Middle frontal gyrus (tissue), 1 donor: ENCODE measurements around the gene ARMH4.

Source experiments
- DNase-seq: peaks from one replicate; pipeline ENCODE4 v3.0.0-alpha.2; 2015; ENCODE audit warnings: low spot score; ENCODE audit errors: extremely low spot score

ARMH4 gene

GRCh38 chr14:58100735-58101368, 51.2 kb downstream of the ARMH4 start:
- no peak for DNase-seq

GRCh38 chr14:58099682-58100081, 52.3 kb downstream of the ARMH4 start:
- no peak for DNase-seq

- DNase-seq = no peak
Observed at GRCh38 chr14:58098507-58098906, 53.5 kb downstream of the ARMH4 start.

- no peak for DNase-seq
Observed at GRCh38 chr14:58096731-58097130, 55.3 kb downstream of the ARMH4 start.

GRCh38 chr14:58091883-58092630, 60.0 kb downstream of the ARMH4 start:
- peak; percentile 20 for DNase-seq

- DNase-seq = no peak
Observed at GRCh38 chr14:58089612-58090011, 62.4 kb downstream of the ARMH4 start.

DNA sequence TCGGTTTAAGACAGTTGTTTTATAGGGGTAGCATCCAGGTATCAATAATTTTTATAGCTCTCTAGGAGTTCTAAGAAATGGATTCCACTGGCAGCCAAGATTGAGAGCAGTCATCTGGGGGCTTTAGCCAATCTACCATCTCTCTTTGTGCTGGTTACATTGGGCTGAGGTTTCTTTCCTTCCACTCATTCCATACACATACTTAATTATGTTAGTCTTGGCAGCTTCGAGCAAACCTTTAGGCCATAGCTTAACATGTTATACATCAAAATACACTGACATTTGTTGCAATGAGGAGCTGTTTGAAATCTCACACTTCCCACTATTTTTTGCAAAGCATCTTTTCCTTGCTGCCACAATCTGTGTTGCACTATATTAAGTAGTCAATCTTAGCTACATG, 63.1 kb downstream of the ARMH4 start:
- peak; percentile 17 for DNase-seq

DNA sequence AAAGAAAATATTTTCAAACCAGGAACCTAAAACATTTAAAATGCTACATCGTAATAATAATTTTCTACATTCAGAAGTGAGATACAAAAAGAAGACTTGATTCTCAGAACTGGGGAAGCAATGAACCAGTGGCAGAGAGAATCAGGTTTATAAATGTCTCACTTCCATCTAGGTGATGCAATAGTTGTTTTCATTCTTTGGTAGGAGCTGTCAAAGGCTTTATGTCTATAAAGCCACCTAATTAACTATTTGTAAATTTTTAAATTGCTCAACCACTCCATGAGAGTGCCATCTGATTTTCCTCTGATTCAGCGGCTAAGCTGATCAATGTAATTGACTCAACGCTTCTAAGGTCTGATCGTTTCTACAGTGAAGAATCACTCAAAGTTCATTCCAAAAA, 66.1 kb downstream of the ARMH4 start:
- DNase-seq = no peak

- DNase-seq = no peak
Observed at GRCh38 chr14:58082491-58083098, 69.4 kb downstream of the ARMH4 start.

GRCh38 chr14:58082011-58082410, 70.0 kb downstream of the ARMH4 start:
- DNase-seq = no peak

DNA sequence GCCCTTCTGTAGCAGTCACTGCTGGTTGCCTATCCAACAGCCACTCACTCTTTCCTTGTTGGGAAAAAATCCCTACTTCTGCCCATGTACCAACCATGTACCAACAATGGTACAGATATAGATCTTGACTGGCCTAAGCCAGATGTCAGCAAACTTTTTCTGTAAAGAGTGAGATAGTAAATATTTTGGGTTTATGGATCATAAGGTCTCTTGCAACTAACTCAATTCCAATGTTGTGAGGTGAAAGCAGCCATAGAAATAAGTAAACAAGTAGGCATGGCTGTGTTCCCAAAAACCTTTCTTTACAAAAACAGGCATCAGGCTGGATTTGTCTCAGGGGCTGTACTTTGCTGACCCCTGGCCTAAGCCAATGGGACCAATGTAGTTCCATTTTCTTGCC, 73.5 kb downstream of the ARMH4 start:
- DNase-seq = no peak

GRCh38 chr14:58078068-58078467, 73.9 kb downstream of the ARMH4 start:
- DNase-seq = no peak

DNA sequence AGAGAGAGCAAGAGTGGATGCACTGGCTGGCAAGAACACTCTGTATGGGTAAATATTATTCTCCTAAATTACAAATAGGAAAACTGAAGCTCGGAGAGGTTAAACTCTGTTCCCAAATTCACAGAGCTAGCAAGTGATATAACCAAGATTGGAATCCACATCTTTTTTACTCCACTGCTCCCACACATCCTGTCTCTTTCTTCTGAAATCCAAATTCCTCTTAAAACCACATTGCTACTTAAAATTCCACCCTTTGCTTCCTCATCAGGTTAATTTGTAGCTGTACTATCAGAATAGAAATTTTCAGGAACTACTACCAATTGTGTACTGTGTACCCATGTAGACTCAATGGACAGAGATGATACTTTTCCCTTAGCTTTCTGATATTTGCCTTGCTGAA, 74.4 kb downstream of the ARMH4 start:
- no peak for DNase-seq

DNA sequence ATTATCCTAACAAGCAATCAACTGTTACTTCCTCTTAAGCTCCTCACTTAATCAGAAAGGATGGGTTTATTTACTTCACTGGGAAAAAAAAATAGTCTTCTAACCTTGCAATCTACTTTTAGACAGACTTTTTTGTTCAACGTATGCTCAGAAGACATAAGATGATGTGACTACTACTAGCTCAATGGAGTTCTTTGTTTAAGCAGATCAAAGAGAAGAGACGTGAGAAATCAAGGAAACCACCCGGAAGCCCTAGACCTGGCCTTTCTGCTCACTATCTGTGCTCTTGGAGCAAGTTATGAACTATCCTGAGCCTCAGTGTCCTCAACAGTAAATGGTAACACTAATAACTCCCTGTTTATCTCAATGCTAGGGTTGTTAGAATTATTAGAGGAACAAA, 78.5 kb downstream of the ARMH4 start:
- DNase-seq = no peak

DNA sequence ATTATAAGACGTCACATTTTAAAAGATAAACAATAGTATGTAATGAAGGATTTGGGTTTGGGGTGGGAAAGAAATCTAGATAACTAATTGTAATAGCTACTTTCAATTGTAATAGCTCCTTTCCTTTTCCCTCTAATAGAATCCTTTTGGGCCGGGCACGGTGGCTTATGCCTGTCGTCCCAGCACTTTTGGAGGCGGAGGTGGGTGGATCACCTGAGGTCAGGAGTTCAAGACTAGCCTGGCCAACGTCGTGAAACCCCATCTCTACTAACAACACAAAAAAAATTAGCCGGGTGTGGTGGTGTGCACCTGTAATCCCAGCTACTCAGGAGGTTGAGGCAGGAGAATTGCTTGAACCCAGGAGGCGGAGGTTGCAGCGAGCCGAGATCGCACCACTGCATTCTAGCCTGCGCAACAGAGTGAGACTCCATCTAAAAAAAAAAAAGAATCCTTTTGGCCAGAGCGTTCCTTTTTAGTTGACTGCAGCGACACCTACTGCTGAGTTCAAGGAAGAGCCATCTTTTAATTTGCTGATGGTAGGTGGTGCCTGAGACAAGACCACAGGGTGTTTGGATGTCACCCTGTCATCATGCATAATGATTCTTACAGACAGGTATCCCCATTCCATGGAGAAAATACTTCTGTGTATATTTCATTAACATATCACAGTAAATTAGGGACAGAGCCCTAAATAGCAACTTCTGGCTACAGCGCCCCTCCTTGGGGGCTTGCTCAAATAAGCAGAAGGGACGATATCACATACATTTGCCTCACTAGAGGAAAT, 79.5 kb downstream of the ARMH4 start:
- DNase-seq = peak; percentile 9

GRCh38 chr14:58071341-58071740, 80.7 kb downstream of the ARMH4 start:
- DNase-seq = no peak

DNA sequence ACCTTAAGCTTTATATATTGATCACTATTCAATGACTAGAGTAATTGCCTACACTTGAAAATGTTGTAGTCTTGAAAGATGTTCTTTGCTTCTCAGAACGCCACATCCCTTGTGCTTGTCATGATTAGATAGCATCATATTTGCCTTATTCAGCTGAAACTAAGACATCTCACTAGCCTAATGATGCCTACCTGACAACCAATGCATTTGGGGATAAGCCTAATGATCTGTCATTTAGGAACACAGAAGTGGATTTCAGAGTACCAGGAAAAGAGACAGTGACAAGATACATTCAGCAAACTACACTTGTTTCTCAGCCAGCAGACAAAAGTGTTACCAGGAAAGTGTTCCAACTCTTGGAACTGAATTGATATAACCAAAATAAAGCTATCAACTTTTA, 83.7 kb downstream of the ARMH4 start:
- DNase-seq = no peak

DNA sequence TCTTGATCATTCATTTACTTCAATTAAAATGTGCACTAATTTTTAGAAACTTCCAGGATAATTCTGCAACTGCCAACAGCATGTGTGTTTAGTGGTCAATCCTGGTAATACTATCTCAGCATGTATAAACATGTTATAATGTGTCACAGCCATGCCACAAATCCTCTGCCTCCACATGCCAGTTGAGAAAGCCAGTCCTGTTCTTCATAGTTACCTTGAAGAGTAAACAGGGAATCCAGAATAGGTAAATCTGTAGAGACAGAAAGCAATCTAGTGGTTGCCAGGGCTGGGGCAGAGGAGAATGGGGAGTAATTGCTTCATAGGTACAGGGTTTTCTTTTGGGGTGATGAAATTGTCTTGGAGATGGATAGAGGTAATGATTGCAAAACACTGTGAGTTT, 85.9 kb downstream of the ARMH4 start:
- DNase-seq = no peak

GRCh38 chr14:58061581-58061980, 90.4 kb downstream of the ARMH4 start:
- no peak for DNase-seq

GRCh38 chr14:58060898-58061297, 91.1 kb downstream of the ARMH4 start:
- DNase-seq = no peak

DNA sequence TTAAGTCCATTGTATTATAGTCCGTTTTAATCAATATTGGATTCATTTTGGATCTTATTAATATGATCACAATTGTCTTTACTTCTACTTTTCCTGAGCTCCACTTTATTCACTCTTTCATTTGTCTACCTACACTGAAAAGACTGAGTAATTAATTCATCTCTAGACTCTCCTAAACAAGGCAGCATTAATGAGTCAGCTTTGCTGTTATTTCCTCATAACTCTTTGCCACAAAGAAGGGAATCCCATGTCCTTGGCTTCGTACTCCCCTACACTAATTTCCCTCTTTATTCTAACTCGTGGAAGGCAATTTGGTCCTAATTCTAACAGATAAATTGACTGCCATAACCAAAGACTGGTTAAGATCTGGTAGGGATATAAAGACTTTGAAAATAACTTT, 91.9 kb downstream of the ARMH4 start:
- DNase-seq = no peak

DNA sequence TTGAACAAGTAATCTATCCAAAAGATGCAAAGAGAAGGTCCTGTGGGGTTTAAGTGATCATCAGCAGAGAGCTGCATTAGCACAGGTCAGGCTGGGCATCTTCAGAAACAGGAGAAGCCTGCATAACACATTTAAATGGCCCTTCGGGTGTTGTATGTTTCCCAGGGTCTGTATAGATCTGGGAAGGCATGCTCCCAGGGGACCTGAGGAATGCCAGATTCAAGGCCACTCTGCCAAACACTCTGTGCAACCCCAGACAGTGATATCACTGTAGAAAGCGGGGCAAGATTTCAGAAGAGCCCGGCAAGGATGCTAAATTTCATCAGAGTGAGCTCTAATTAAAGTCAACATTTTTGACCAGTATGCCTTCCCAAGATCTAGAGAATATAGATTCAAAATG, 92.9 kb downstream of the ARMH4 start:
- no peak for DNase-seq
